Thymus (tissue), 11 donors: Measurements from ENCODE around the gene USP12. TPM values are rescaled to one million over a fixed set of nuclear protein-coding genes. Genes with fewer than 3 reads are reported as not detected.

ENCODE experiments used
- DNase-seq, 9 donors: peaks; one replicate each; pipeline ENCODE4 v3.0.0-alpha.2; 2013; ENCODE audit warnings: low spot score in 9 of 9, low read depth in 6 of 9, missing footprints in 1 of 9
- H3K27ac ChIP-seq, 2 donors: one replicate each; pipeline ENCODE4 v1.5.1; 2013; ENCODE audit warnings: control low read depth in 1 of 2, low read depth in 1 of 2, low read length in 1 of 2, mild to moderate bottlenecking in 1 of 2, moderate library complexity in 1 of 2
- H3K27me3 ChIP-seq, 2 donors: one replicate each; pipeline ENCODE4 v1.5.1; 2013; ENCODE audit warnings: low read length in 1 of 2; ENCODE audit not compliant: control insufficient read depth in 2 of 2, insufficient read depth in 1 of 2
- H3K36me3 ChIP-seq, 2 donors: one replicate each; pipeline ENCODE4 v1.5.1; 2013; ENCODE audit warnings: low read length in 1 of 2, mild to moderate bottlenecking in 1 of 2, moderate library complexity in 1 of 2; ENCODE audit not compliant: control insufficient read depth in 2 of 2, insufficient read depth in 2 of 2
- H3K4me1 ChIP-seq, 2 donors: one replicate each; pipeline ENCODE4 v1.5.1; 2013; ENCODE audit warnings: low read length in 2 of 2; ENCODE audit not compliant: control insufficient read depth in 2 of 2, insufficient read depth in 2 of 2
- H3K4me3 ChIP-seq, 2 donors: one replicate each; pipeline ENCODE4 v1.5.1; 2013; ENCODE audit warnings: low read length in 2 of 2, control low read depth in 1 of 2, mild to moderate bottlenecking in 1 of 2
- H3K9me3 ChIP-seq, 2 donors: one replicate each; pipeline ENCODE4 v1.5.1; 2013; ENCODE audit warnings: low read length in 1 of 2, mild to moderate bottlenecking in 1 of 2; ENCODE audit not compliant: control insufficient read depth in 2 of 2, insufficient read depth in 1 of 2
- WGBS: extraction: QIAGEN DNeasy Blood & Tissue Kit; methylation state at CpG from one replicate; pipeline ENCODE4 v1.1.7; 2013; 5-methylcytosine and 5-hydroxymethylcytosine counted together
- polyA plus RNA-seq: library from polyadenylated mRNA; stranded (reverse); fragments of 200-250 nt; gene quantifications from one replicate; pipeline ENCODE4 v1.2.3, GENCODE V29; 2013
- total RNA-seq: library from RNA; stranded (reverse); fragments of 120-200 nt; gene quantifications from one replicate; pipeline ENCODE4 v1.2.4, GENCODE V29; 2013
- donor health status: healthy.

Gene USP12
- total and polyA plus RNA-seq, 2 donors: 11.9 to 14.6 TPM

DNA sequence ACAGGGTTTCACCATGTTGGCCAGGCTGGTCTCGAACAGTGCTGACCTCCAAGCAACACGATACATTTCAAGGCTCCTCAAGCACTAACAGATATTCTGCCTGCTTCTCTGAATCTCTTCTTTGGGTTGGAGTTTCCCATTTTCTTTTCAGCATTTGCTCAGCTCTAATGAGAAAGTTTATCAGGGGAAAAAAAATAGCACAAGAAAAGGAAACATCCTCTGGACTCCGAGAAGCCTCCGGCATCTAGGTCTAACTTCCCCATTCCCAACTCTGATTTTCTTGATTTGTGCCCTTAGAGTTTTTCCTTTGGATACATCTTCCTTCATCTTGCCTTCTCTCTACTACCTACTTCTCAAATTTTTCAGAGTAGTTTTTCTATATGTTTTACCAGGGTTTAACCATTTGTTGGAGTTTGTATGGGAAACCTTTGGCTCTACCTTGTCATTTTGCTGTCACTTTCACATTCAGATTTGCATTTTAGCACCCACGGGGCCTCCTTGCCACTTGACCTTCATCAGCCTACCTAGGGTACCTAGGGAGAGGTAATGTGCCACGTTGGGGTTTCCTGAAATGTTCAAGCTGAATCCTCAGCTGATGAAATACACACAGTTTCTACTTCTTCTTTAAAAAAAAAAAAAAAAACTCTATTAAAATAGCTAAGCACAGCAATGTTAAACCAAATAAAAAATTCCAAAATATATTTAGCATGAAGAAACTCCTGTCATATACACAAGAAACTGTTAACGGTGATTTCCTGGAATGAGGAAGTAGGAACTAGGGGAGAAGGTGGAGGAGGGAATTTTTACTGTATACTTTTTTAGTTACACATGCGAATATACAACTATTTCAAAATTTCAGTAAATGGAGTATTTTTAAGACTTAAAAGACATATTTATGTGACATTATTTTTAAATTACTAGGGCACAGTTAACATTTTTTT lies 5.1 kb upstream of the USP12 start:
- WGBS: 65% methylated on average over 8 of the region's 8 CpGs
- DNase-seq: no peak
- Histone ChIP-seq H3K9me3 (no peaks in the 10 kb centered on the region), H3K4me3 (no peak overlapping the region), H3K27me3 (no peaks in the 10 kb centered on the region), H3K36me3 (no peaks in the 10 kb centered on the region), H3K27ac (no peak overlapping the region), H3K4me1 (peaks cover 4 to 5% of the 10 kb centered on the region in 2 donors)

DNA sequence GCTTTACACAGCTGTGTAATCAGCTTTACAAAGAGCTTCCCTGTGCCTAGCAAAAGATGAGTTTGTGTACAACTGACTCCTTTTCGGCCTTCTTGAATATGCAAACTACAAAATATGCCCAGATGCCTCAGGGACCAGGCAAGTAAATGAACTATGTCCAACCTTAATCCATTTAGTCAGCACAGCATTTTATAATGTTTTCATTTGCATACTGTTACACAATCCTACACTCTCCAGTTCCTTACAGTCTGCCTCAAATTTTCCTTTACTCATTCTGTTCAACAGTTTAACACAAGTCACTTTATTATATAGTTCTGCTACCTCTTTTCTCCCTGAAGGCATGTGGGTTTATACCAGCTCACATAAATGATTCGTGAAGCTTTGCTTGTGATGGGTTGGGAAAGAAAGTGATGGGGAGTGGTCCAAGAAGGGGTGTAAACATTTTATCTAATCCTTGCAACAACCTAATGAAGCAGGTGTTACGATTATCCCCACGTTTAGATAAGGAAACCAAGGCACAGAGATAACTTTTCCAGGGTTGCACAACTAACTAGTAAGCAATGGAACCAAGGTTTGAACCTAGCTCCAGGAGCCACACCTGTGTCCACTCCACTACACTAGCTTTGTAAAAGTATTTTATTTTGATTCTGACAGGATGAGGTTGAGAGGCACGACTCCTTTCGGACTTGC lies 3.3 kb upstream of the USP12 start:
- no peaks in the 10 kb centered on the region for H3K36me3 ChIP-seq
- H3K27ac ChIP-seq: no peak overlapping the region
- 97% methylated on average over 6 of the region's 6 CpGs for WGBS
- H3K9me3 ChIP-seq: no peaks in the 10 kb centered on the region
- no peak for DNase-seq
- peaks cover 4 to 9% of the 10 kb centered on the region in 2 donors for H3K4me1 ChIP-seq
- H3K27me3 ChIP-seq: no peaks in the 10 kb centered on the region
- H3K4me3 ChIP-seq: no peak overlapping the region

DNA sequence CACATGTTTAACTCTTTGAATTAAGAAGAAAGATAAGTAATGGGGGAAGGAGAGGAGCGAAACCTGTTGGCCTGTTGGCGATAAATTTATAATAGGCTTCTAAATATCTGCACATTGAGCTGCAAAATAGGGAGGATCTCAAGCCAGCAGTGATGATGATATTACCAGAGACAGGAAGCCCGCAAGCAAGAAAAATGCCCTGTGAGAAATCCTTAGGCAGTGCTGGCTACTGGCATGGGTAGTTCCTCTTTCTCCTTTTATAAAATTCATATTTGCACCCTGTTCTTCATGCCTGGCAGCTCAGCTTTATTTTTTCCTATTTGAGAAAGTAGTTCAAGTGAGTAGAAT lies 858 bp upstream of the USP12 start:
- 9% methylated on average over 3 of the region's 3 CpGs for WGBS
- H3K4me3 ChIP-seq: peak overlapping the region; percentile 60 to 84
- peak in 2 of 9 donors; percentile 4 to 16 for DNase-seq
- H3K36me3 ChIP-seq: no peaks in the 10 kb centered on the region
- H3K27me3 ChIP-seq: no peaks in the 10 kb centered on the region
- no peaks in the 10 kb centered on the region for H3K9me3 ChIP-seq
- H3K27ac ChIP-seq: peak overlapping the region in 1 of 2 donors; percentile 80
- H3K4me1 ChIP-seq: peaks cover 4 to 11% of the 10 kb centered on the region in 2 donors

DNA sequence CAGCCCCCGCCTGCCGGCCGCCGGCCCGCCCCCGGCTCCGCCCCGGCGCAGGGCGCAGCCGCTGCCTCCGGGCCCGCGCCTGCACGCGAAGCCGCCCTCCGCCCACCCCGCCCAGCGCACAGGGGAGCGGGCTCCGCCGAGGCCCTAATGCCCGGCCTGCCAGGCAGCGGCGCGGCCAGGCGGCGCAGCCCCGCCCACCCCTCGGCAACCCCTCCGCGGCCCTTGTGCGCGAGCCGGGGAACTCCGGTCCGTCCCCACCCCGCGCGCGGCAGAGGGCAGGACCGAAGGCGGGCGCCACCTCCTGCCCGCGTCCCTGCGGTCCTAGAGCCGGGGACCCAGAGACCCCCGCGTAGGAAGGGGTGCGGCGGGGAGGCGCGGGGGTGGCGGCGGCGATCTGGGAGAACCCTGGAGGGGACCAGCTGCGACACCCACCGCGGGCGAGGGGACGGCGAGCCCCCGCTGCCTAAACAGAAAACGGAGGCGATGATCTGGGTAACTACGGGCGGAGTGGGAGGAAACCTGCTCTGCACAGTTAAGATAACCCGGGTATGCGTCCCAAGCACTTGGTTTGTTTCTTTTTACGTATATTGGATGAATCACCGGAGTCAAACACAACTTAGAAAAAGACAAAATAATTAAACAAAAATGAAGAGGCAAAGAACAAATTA lies 350 bp upstream of the USP12 start:
- peak in 8 of 9 donors; percentile 27 to 82 (median 60) for DNase-seq
- Histone ChIP-seq H3K4me1 (peaks cover 4 to 11% of the 10 kb centered on the region in 2 donors), H3K4me3 (peak overlapping the region; percentile 60 to 84), H3K9me3 (no peaks in the 10 kb centered on the region), H3K27me3 (no peaks in the 10 kb centered on the region), H3K27ac (peak overlapping the region; percentile 80 to 88), H3K36me3 (no peaks in the 10 kb centered on the region)
- under 1% methylated on average over 73 of the region's 73 CpGs for WGBS

DNA sequence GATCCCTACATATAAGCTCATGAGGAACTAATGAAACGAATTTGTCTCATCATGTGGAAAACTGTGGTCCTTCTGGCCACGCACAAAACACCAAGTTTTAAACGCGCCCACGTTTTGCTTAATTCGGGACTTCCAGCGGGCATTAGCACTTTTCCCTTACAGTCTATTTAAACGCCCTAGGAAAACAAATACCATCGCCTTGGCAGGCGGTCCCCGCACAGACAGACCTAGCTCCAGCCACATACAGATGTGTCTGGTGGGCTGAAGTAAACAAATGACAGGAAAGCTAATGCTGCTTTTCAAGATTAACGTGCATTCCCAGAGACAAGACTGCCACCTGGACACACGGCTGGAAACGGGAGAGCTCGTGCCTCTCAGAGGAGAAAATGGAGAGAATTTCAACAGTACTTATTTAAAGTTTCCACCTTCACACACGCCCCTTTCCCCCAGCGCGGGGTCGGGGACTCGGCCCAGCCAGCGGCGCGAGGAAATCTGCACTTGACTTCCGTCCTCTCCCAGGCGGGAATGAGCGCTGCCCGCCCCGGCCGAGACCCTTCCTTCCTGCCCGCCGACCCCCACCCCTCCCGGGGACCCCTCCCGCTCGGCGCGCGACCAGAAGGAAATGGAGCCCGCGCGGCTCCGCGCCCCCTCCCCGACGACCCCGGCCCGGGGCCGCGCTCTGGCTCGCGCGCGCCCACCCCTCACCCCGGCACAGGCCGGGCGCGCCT lies 931 bp downstream of the USP12 start:
- peaks cover 4 to 11% of the 10 kb centered on the region in 2 donors for H3K4me1 ChIP-seq
- 1% methylated on average over 55 of the region's 56 CpGs for WGBS
- DNase-seq: peak in 6 of 9 donors; percentile 11 to 50 (median 26)

DNA sequence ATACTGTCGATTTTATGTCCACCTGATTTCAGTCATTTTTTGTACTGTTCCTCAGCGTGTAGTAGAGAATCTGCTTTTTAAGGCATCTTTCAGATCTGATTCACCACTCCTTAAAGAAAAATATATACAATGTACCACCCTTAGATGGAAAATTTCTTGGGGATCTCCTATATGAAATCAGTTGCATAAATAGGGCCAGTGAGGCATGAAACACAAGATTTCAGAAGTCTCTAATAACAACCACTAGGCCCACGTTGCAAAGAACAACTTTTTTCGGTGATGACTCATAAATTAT lies 1.4 kb downstream of the USP12 start:
- peaks cover 4 to 11% of the 10 kb centered on the region in 2 donors for H3K4me1 ChIP-seq
- no peak for DNase-seq
- H3K36me3 ChIP-seq: no peaks in the 10 kb centered on the region
- H3K27me3 ChIP-seq: no peaks in the 10 kb centered on the region
- no peak overlapping the region for H3K27ac ChIP-seq
- peak overlapping the region; percentile 57 to 84 for H3K4me3 ChIP-seq
- no peaks in the 10 kb centered on the region for H3K9me3 ChIP-seq
- 38% methylated on average over 4 of the region's 4 CpGs for WGBS

More for the DNA sequence above, 931 bp downstream of the USP12 start:
- Histone ChIP-seq H3K27ac (peak overlapping the region; percentile 60 to 87), H3K27me3 (no peaks in the 10 kb centered on the region), H3K36me3 (no peaks in the 10 kb centered on the region), H3K9me3 (no peaks in the 10 kb centered on the region), H3K4me3 (peak overlapping the region; percentile 57 to 84)

DNA sequence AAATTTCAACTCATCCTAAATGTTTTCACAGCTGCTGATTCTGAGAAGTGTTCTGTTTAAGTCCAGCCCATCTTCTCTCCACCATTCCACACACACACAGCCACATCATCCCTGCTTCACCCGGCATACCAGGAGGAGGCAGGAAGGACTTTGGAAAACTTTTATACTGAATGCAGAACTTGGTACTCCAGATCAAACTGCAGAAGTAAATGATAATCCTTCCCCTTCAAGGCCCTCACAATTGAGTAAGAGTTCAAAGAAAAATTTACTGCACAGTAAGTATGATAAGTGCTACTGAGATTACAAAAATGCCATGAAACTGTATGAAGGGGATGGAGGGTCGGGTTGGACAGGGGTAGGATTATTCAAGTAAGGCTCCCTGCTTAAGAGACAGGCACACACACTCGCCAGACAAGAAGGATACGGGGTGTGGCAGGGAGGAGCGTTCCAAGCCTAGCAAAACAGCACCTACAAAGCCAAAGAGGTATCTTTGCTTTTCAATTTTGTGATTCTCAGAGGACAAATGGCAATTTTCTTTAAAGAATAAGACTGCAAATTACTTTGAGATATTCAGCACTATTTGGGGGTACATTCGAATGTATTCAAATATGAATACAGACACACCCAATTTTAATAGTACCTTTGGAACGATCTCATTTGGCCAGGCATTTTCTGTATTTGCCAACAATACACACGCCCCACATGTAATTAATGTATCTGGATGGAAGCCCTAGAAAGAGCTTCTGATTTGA lies 2.5 kb downstream of the USP12 start:
- no peak overlapping the region for H3K4me3 ChIP-seq
- peaks cover 4 to 11% of the 10 kb centered on the region in 2 donors for H3K4me1 ChIP-seq
- no peaks in the 10 kb centered on the region for H3K36me3 ChIP-seq
- no peaks in the 10 kb centered on the region for H3K27me3 ChIP-seq
- 95% methylated on average over 8 of the region's 8 CpGs for WGBS
- no peaks in the 10 kb centered on the region for H3K9me3 ChIP-seq
- no peak overlapping the region for H3K27ac ChIP-seq
- no peak for DNase-seq

DNA sequence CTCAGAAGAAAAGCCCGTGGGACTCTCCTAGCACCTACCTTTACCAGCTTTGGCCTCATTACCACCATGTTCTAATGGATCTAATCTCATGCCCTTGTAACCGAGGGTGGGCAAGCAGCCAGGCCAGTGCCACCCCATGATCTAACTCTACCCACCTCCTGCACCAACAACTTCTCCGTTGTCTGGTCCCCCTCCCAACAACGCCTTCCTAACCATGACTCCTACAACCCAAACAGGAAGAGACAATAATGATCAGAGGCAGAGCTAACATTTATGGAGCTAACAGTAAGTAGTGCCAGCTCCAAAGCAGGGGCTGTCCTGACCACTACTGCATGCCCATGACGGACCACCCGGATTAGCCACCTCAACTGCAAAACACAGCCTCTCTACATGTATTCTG lies 3.5 kb downstream of the USP12 start:
- no peak overlapping the region for H3K27ac ChIP-seq
- DNase-seq: no peak

More for the DNA sequence above, 3.5 kb downstream of the USP12 start:
- WGBS: 47% methylated on average over 6 of the region's 6 CpGs
- peaks cover 4 to 11% of the 10 kb centered on the region in 2 donors for H3K4me1 ChIP-seq
- no peak overlapping the region for H3K4me3 ChIP-seq
- H3K36me3 ChIP-seq: no peaks in the 10 kb centered on the region
- no peaks in the 10 kb centered on the region for H3K27me3 ChIP-seq
- no peaks in the 10 kb centered on the region for H3K9me3 ChIP-seq
